HepG2 (cell line): ENCODE measurements around the gene FAM163A. TPM values are rescaled to one million over a fixed set of nuclear protein-coding genes. Genes with fewer than 3 reads are reported as not detected.

ENCODE experiments used
- ATAC-seq: fragments of 200-7000 bp; cut with Tn5 transposase; 3 replicates; pipeline ENCODE4 v1.9.1; 2020; ENCODE audit warnings: mild to moderate bottlenecking, moderate library complexity
- BruUV-seq: library from RNA; stranded (reverse); fragments of 400-500 nt; replicated peaks from 2 replicates; lab custom pipeline; 2021; lab: Mats Ljungman, UMichigan
- CTCF ChIA-PET: fragments of 300-600 bp; formaldehyde crosslinking; extraction: SDS; loops from one replicate; lab custom pipeline; 2021; ENCODE audit warnings: low total read pairs, inconsistent platforms, low intra/inter-chr PET ratio; lab: Yijun Ruan, JAX
- POLR2A ChIA-PET: fragments of 350-600 bp; sonication (Branson Sonifier 250); formaldehyde crosslinking; loops from one replicate; lab custom pipeline; 2020; ENCODE audit warnings: antibody characterized with exemption, inconsistent platforms; lab: Yijun Ruan, JAX
- DNase-seq: peaks from one replicate; pipeline ENCODE4 v3.0.0-alpha.2; 2015; ENCODE audit warnings: low spot score
- FAIRE-seq: peaks from 3 replicates; lab custom pipeline; 2011; peaks lifted over from hg19 to GRCh38; lab: Jason Lieb, UNC
- H2AFZ ChIP-seq: one replicate; pipeline ENCODE4 v1.6.1; 2011; ENCODE audit warnings: low read length, inconsistent platforms
- H3K27ac ChIP-seq: fragments of 300-600 bp; 3 replicates; pipeline ENCODE4 v1.8.0; 2011; ENCODE audit warnings: mixed run types, mild to moderate bottlenecking, mixed read lengths, low read length, inconsistent platforms; ENCODE audit not compliant: insufficient read depth; ENCODE audit errors: extremely low read length
- H3K27me3 ChIP-seq, 2 experiments: fragments of 200-600 bp in 1 of 2; 2 replicates in 1 of 2; 3 replicates in 1 of 2; pipeline versions ENCODE4 v1.6.0 to v1.8.0; 2011; ENCODE audit warnings: low read length in 2 of 2, mild to moderate bottlenecking in 2 of 2, moderate library complexity in 2 of 2, inconsistent platforms in 1 of 2; ENCODE audit not compliant: insufficient read depth in 2 of 2, control insufficient read depth in 1 of 2
- H3K36me3 ChIP-seq, 2 experiments: fragments of 200-600 bp in 1 of 2; replicated peaks in 1 of 2; 2 replicates in 1 of 2; 3 replicates in 1 of 2; pipeline versions ENCODE4 v1.5.1 to v1.8.0; 2011; ENCODE audit warnings: low read length in 2 of 2, inconsistent platforms in 1 of 2; ENCODE audit not compliant: insufficient read depth in 2 of 2, control insufficient read depth in 1 of 2
- H3K4me1 ChIP-seq: 2 replicates; pipeline ENCODE4 v1.5.1; 2012; ENCODE audit warnings: low read length, inconsistent platforms; ENCODE audit not compliant: insufficient read depth
- H3K4me2 ChIP-seq: 2 replicates; pipeline ENCODE4 v1.6.0; 2011; ENCODE audit warnings: low read depth, low read length, inconsistent platforms
- H3K4me3 ChIP-seq, 3 experiments: fragments of 200-600 bp in 1 of 3; sonication (generic), shearing (Covaris generic) in 1 of 3; replicated peaks in 1 of 3; 2 replicates each; pipeline ENCODE4 v1.5.1; 2011 to 2016; ENCODE audit warnings: low read length in 3 of 3, inconsistent platforms in 2 of 3, low read depth in 2 of 3, mild to moderate bottlenecking in 2 of 3, control low read depth in 1 of 3, mixed read lengths in 1 of 3; ENCODE audit not compliant: insufficient read depth in 1 of 3
- H3K79me2 ChIP-seq: one replicate; pipeline ENCODE4 v1.6.1; 2011; ENCODE audit warnings: low read length, inconsistent platforms; ENCODE audit not compliant: insufficient read depth
- H3K9ac ChIP-seq: 2 replicates; pipeline ENCODE4 v1.6.0; 2011; ENCODE audit warnings: mild to moderate bottlenecking, low read depth, low read length, inconsistent platforms; ENCODE audit not compliant: insufficient read depth
- H3K9me3 ChIP-seq: 2 replicates; pipeline ENCODE4 v1.5.1; 2012; ENCODE audit warnings: mild to moderate bottlenecking, low read length
- H4K20me1 ChIP-seq: 2 replicates; pipeline ENCODE4 v1.6.0; 2011; ENCODE audit warnings: inconsistent platforms, mild to moderate bottlenecking, low read length, moderate library complexity; ENCODE audit not compliant: insufficient read depth
- AGO1 ChIP-seq: fragments of 200-400 bp; formaldehyde crosslinking; IDR thresholded peaks from 2 replicates; pipeline ENCODE4 v1.6.1; 2017; ENCODE audit warnings: mild to moderate bottlenecking, low read depth, low read length, moderate library complexity; ENCODE audit not compliant: poor library complexity, severe bottlenecking
- ELF4 ChIP-seq: sonication (generic); formaldehyde crosslinking; IDR thresholded peaks from 2 replicates; pipeline ENCODE4 v1.5.0; 2020; ENCODE audit warnings: missing genetic modification reagents, mild to moderate bottlenecking, moderate library complexity, borderline replicate concordance
- TBX3 ChIP-seq: fragments of 450-650 bp; IDR thresholded peaks from 2 replicates; pipeline ENCODE4 v1.6.1; 2017; ENCODE audit warnings: antibody characterized with exemption, mild to moderate bottlenecking, inconsistent platforms, borderline replicate concordance
- TEAD2 ChIP-seq: sonication (generic); formaldehyde crosslinking; IDR thresholded peaks from 2 replicates; pipeline ENCODE4 v1.9.0; 2021; ENCODE audit warnings: missing genetic modification reagents
- ZNF720 ChIP-seq: sonication (generic); formaldehyde crosslinking; IDR thresholded peaks from 2 replicates; pipeline ENCODE4 v1.4.0; 2020; ENCODE audit warnings: missing genetic modification reagents
- ZSCAN12 ChIP-seq: sonication (generic); formaldehyde crosslinking; IDR thresholded peaks from 2 replicates; pipeline ENCODE4 v1.9.0; 2021; ENCODE audit warnings: mild to moderate bottlenecking, missing genetic modification reagents
- WGBS: methylation state at CpG from one replicate; pipeline ENCODE4 v1.1.6; 2017; ENCODE audit warnings: low lambda C conversion rate; 5-methylcytosine and 5-hydroxymethylcytosine counted together
- in situ Hi-C: cut with HindIII; loops from 2 replicates; pipeline ENCODE4 v1.10.0; 2017; ENCODE audit warnings: low pct_unique_long_range_greater_than_20kb; ENCODE audit not compliant: extremely low pct_ligation_motif_present
- intact Hi-C: fragments of 100-400 bp; cut with micrococcal nuclease; formaldehyde crosslinking; loops from one replicate; pipeline ENCODE4 v1.10.0; 2022; ENCODE audit not compliant: unreplicated experiment
- polyA plus RNA-seq, 8 experiments: library from polyadenylated mRNA; depleted of rRNA in 3 of 8; stranded (reverse) in 7 of 8; unstranded in 1 of 8; fragments of >200 nt; fragmentation: Illumina TruSeq in 4 of 8; extraction: Trizol in 4 of 8; gene quantifications; 2 replicates each; pipeline versions ENCODE4 v1.2.1 to v1.2.3, GENCODE V29; 2011 to 2016; ENCODE audit warnings: low read depth in 4 of 8, missing spikeins in 1 of 8, mixed read lengths in 1 of 8; ENCODE audit not compliant: insufficient read depth in 1 of 8
- total RNA-seq, 5 experiments: library from RNA; depleted of rRNA; stranded (reverse); fragments of >200 nt; fragmentation: Illumina TruSeq; extraction: Trizol; gene quantifications; 2 replicates each; pipeline ENCODE4 v1.2.3, GENCODE V29; 2016; ENCODE audit warnings: low read depth in 1 of 5
- TF ChIP-seq, protein P1 (sequence below): sonication (generic); formaldehyde crosslinking; IDR thresholded peaks from 2 replicates; pipeline ENCODE4 v1.4.0; 2020; ENCODE audit warnings: mild to moderate bottlenecking, missing genetic modification reagents, borderline replicate concordance
- TF ChIP-seq, protein P2 (sequence below): sonication (generic); formaldehyde crosslinking; IDR thresholded peaks from 2 replicates; pipeline ENCODE4 v1.5.1; 2020; ENCODE audit warnings: missing genetic modification reagents, mild to moderate bottlenecking, borderline replicate concordance

The FAM163A gene
- total and polyA plus RNA-seq, 2 of the 13 experiments (the other 11 are each of a cell fraction or from before 2014, with no cell fraction given) = not detected

DNA sequence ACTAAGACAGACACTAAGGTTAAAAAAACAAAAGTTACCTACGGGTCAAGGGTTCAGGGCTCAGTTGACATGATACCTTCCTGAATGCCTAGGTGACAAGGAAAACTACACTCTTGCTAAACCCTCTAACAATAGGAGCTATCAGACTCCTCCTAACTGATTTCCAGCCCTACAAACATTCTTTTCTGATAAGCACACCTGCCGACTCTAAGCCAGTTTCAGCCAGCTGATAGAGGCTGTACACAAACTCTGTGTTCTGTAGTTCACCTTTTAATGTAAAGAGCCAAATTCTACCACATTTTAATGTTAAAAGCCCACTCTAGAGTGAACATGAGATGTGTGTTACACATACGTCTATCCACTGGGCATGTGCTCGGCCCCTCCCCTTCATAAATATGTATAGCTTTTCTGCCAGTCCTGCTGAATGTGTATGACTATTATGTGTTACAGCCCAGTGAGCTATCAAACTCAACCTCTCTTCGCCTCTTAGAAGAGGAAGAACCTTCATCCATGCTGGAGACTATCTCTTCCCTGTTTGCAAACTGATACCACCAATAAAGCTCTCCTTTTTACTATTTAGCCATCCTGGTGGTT is 40.0 kb upstream of the FAM163A start:
- Histone ChIP-seq H3K36me3 (no peaks in the 10 kb centered on the region), H3K27me3 (0 out of 5 replicates have a peak, but pooled peaks cover 0 to 4% of the 10 kb centered on the region in 2 experiments), H3K79me2 (no peaks in the 10 kb centered on the region), H3K9me3 (no peaks in the 10 kb centered on the region), H3K4me2 (no peak overlapping the region), H4K20me1 (no peaks in the 10 kb centered on the region), H3K27ac (no peak overlapping the region), H3K9ac (no peak overlapping the region), H3K4me3 (no peak overlapping the region), H2AFZ (no peak overlapping the region), H3K4me1 (no peaks in the 10 kb centered on the region)
- BruUV-seq = no TSS peak
- in situ Hi-C loops (no loop called here), intact Hi-C loops (no loop called here)
- WGBS = 7% methylated on average over 5 of the region's 5 CpGs
- DNase-seq = no peak
- no peak for ATAC-seq
- ChIA-PET CTCF (no interaction called here), POLR2A (no interaction called here)
- TF ChIP-seq ZSCAN12 (CRISPR knock-in tag) (no peak), ZNF720 (CRISPR knock-in tag) (no peak), AGO1 (no peak), ELF4 (CRISPR knock-in tag) (no peak), TEAD2 (no peak), TBX3 (no peak)
- TF ChIP-seq, protein P1, sequence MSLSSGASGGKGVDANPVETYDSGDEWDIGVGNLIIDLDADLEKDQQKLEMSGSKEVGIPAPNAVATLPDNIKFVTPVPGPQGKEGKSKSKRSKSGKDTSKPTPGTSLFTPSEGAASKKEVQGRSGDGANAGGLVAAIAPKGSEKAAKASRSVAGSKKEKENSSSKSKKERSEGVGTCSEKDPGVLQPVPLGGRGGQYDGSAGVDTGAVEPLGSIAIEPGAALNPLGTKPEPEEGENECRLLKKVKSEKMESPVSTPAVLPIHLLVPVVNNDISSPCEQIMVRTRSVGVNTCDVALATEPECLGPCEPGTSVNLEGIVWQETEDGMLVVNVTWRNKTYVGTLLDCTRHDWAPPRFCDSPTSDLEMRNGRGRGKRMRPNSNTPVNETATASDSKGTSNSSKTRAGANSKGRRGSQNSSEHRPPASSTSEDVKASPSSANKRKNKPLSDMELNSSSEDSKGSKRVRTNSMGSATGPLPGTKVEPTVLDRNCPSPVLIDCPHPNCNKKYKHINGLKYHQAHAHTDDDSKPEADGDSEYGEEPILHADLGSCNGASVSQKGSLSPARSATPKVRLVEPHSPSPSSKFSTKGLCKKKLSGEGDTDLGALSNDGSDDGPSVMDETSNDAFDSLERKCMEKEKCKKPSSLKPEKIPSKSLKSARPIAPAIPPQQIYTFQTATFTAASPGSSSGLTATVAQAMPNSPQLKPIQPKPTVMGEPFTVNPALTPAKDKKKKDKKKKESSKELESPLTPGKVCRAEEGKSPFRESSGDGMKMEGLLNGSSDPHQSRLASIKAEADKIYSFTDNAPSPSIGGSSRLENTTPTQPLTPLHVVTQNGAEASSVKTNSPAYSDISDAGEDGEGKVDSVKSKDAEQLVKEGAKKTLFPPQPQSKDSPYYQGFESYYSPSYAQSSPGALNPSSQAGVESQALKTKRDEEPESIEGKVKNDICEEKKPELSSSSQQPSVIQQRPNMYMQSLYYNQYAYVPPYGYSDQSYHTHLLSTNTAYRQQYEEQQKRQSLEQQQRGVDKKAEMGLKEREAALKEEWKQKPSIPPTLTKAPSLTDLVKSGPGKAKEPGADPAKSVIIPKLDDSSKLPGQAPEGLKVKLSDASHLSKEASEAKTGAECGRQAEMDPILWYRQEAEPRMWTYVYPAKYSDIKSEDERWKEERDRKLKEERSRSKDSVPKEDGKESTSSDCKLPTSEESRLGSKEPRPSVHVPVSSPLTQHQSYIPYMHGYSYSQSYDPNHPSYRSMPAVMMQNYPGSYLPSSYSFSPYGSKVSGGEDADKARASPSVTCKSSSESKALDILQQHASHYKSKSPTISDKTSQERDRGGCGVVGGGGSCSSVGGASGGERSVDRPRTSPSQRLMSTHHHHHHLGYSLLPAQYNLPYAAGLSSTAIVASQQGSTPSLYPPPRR = no peak
- TF ChIP-seq, protein P2, sequence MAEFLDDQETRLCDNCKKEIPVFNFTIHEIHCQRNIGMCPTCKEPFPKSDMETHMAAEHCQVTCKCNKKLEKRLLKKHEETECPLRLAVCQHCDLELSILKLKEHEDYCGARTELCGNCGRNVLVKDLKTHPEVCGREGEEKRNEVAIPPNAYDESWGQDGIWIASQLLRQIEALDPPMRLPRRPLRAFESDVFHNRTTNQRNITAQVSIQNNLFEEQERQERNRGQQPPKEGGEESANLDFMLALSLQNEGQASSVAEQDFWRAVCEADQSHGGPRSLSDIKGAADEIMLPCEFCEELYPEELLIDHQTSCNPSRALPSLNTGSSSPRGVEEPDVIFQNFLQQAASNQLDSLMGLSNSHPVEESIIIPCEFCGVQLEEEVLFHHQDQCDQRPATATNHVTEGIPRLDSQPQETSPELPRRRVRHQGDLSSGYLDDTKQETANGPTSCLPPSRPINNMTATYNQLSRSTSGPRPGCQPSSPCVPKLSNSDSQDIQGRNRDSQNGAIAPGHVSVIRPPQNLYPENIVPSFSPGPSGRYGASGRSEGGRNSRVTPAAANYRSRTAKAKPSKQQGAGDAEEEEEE (CRISPR knock-in tag) = no peak
- FAIRE-seq = no peak
